ENCODE results near the gene INPP1. TPM values are rescaled to one million over a fixed set of nuclear protein-coding genes. Genes with fewer than 3 reads are reported as not detected.

Gene INPP1
- total RNA-seq, 2 experiments from 2014 or later = 8.5 to 10.2 TPM

DNA sequence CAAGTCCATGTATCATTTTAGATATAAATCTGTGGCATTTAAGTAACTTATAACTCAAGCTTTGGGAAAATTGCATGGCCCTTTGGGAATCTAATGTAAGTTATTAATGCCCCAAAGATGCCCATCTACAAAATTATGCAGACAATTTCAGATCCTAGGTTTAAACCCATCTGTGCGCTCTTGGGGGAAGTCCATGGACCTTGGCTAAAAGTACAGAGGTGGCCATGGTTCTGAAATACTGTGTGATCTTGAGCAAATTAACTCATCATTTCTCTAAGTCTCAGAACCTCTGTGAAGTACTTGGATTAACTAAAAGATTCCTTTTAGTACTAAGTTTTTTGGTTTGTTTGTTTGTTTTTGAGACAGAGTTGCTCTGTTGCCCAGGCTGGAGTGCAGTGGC, 19.5 kb downstream of the INPP1 start:
- TF ChIP-seq, protein P1, sequence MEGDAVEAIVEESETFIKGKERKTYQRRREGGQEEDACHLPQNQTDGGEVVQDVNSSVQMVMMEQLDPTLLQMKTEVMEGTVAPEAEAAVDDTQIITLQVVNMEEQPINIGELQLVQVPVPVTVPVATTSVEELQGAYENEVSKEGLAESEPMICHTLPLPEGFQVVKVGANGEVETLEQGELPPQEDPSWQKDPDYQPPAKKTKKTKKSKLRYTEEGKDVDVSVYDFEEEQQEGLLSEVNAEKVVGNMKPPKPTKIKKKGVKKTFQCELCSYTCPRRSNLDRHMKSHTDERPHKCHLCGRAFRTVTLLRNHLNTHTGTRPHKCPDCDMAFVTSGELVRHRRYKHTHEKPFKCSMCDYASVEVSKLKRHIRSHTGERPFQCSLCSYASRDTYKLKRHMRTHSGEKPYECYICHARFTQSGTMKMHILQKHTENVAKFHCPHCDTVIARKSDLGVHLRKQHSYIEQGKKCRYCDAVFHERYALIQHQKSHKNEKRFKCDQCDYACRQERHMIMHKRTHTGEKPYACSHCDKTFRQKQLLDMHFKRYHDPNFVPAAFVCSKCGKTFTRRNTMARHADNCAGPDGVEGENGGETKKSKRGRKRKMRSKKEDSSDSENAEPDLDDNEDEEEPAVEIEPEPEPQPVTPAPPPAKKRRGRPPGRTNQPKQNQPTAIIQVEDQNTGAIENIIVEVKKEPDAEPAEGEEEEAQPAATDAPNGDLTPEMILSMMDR (IDR thresholded peaks at IDR 0.05) = no peak
- ATAC-seq = no peak
- Mint-ChIP-seq H3K4me1 (ENCODE audit: low read depth) (peaks cover 19% of the 10 kb centered on the region), H3K4me3 (no peak overlapping the region), H3K36me3 (ENCODE audit: low read depth) (no peaks in the 10 kb centered on the region), H3K27me3 (no peaks in the 10 kb centered on the region), H3K9me3 (no peaks in the 10 kb centered on the region), H3K27ac (no peak overlapping the region)
- ChIA-PET POLR2A (no interaction called here), CTCF (no interaction called here)
- intact Hi-C loops (cut with micrococcal nuclease) = no loop called here
- DNase-seq = no peak

DNA sequence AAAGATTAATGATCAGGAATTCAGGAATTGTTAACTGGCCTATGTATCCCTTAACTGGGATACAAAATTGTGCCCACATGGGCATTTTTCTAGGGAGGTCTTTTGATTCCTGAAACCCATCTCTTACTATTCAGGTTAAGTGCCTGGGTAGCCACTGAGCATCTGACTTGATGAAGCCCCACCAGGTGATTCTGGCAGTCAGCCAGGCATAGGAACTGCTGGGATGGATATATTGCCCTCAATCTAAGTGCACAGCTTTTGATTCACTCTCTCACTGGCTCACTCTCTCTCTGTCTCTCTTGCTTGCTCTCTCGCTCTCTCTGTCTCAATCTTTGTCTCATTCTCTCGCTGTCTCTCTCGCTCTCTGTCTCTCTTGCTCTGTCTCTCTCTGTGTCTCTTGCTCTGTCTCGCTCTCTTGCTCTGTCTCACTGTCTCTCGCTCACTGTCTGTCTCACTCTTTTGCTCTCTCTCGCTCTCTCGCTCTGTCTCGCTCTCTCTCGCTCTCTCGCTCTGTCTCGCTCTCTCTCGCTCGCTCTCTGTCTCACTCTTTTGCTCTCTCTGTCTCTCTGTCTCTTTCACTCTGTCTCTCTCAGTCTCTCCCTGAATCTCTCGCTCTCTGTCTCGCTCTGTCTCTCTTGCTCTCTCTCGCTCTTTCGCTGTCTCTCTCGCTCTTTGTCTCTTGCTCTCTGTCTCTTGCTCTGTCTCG, 22.3 kb downstream of the INPP1 start:
- peaks cover 7% of the 10 kb centered on the region for H3K4me1 Mint-ChIP-seq (ENCODE audit: low read depth)
- H3K27ac Mint-ChIP-seq = no peak overlapping the region
- DNase-seq = no peak
- H3K9me3 Mint-ChIP-seq = no peaks in the 10 kb centered on the region
- POLR2A ChIA-PET = no interaction called here
- CTCF ChIA-PET = interaction anchor here (1.2 to 1.6 kb wide), 2 partner anchors 27 to 46 kb away, joined by 3 to 4 read pairs; partner anchors contain the start of gene HIBCH
- H3K27me3 Mint-ChIP-seq = no peaks in the 10 kb centered on the region
- no peak overlapping the region for H3K4me3 Mint-ChIP-seq
- intact Hi-C loops (cut with micrococcal nuclease) = no loop called here
- TF ChIP-seq, protein P1 (IDR thresholded peaks at IDR 0.05) = no peak
- ATAC-seq = no peak
- no peaks in the 10 kb centered on the region for H3K36me3 Mint-ChIP-seq (ENCODE audit: low read depth)

DNA sequence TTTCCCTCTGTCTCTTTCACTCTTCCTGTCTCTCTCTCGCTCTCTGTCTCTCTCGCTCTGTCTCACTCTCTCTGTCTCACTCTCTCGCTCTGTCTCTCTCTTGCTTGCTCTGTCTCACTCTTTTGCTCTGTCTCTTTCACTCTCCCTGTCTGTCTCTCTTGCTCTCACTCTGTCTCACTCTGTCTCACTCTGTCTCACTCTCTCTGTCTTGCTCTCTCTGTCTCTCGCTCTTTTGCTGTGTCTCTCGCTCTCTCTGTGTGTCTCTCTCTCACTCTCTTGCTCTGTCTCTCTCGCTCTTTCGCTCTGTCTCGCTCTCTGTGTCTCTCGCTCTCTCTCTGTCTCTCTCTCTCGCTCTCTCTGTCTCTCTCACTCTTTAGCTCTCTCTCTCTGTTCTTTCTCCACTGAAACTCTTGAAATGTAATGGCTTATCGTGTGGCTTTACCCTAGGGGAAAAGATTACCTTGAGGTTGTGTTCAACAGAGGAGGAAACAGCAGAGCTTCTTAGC, 22.9 kb downstream of the INPP1 start:
- CTCF ChIA-PET = interaction anchor here (1.9 kb wide), 1 partner anchor 13 kb away, joined by 4 read pairs; no protein-coding TSS in a partner anchor
- intact Hi-C loops (cut with micrococcal nuclease) = no loop called here
- Mint-ChIP-seq H3K4me1 (ENCODE audit: low read depth) (peaks cover 7% of the 10 kb centered on the region), H3K9me3 (no peaks in the 10 kb centered on the region), H3K27ac (no peak overlapping the region), H3K27me3 (no peaks in the 10 kb centered on the region), H3K4me3 (no peak overlapping the region), H3K36me3 (ENCODE audit: low read depth) (no peaks in the 10 kb centered on the region)
- ATAC-seq (no peak), DNase-seq (no peak)
- POLR2A ChIA-PET = no interaction called here
- TF ChIP-seq, protein P1 (IDR thresholded peaks at IDR 0.05) = no peak

DNA sequence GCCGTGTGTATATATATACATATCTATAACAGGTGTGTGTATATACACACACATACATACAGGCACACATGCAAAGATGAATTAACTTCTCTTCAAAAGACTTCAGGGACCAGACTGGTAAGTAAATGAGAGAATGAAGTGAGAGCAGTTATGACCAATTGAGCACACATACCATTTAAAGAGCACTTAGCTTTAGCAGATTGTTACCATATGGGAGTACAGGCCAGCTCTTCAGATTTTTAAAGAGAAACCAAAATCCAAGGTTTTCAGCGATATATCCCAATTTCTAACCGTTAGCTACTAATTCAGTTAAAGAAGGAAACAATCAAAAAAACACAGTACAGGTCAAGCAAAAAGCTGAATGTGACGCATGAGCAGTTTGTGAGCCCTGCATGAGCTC, 23.7 kb downstream of the INPP1 start:
- no peak for ATAC-seq
- intact Hi-C loops (cut with micrococcal nuclease) = no loop called here
- H3K27me3 Mint-ChIP-seq = no peaks in the 10 kb centered on the region
- no peaks in the 10 kb centered on the region for H3K36me3 Mint-ChIP-seq (ENCODE audit: low read depth)
- TF ChIP-seq, protein P1 (IDR thresholded peaks at IDR 0.05) = no peak
- CTCF ChIA-PET = interaction anchor here (1.0 to 1.9 kb wide), 4 partner anchors 10 to 279 kb away, joined by 3 to 12 read pairs (median 4); no protein-coding TSS in a partner anchor
- no peak overlapping the region for H3K27ac Mint-ChIP-seq
- DNase-seq = no peak
- POLR2A ChIA-PET = no interaction called here
- peaks cover 5% of the 10 kb centered on the region for H3K4me1 Mint-ChIP-seq (ENCODE audit: low read depth)
- no peak overlapping the region for H3K4me3 Mint-ChIP-seq
- H3K9me3 Mint-ChIP-seq = no peaks in the 10 kb centered on the region

DNA sequence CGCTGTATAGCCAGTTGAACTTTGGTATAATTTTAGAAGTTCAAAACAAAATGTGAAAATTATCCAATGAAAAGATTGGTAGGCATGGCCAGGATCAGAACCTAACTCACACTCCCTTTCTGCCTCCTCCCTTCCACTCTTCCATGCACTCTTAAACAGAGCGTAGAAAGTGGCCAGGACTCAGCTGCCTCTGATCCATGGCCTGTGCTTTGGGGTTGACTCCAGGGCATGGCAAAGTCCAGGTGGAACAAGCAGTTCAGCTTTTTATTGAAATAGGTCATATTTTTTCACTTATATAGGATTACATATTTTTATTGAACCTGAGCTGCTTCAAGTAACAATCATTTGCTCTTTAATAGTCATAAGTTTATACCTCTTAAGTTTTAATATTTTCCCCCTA, 26.2 kb downstream of the INPP1 start:
- POLR2A ChIA-PET = no interaction called here
- Mint-ChIP-seq H3K4me3 (no peak overlapping the region), H3K27ac (no peak overlapping the region), H3K9me3 (no peaks in the 10 kb centered on the region), H3K4me1 (ENCODE audit: low read depth) (no peaks in the 10 kb centered on the region), H3K27me3 (no peaks in the 10 kb centered on the region), H3K36me3 (ENCODE audit: low read depth) (no peaks in the 10 kb centered on the region)
- DNase-seq = no peak
- intact Hi-C loops (cut with micrococcal nuclease) = no loop called here
- TF ChIP-seq, protein P1 (IDR thresholded peaks at IDR 0.05) = no peak
- ATAC-seq = no peak
- CTCF ChIA-PET = interaction anchor here (1.2 to 1.7 kb wide), 4 partner anchors 8 to 281 kb away, joined by 3 to 6 read pairs (median 5); no protein-coding TSS in a partner anchor

Data from activated CD8-positive, alpha-beta T cell treated with anti-CD3 and anti-CD28 coated beads for 36 hours (primary cell).